Upper lobe of right lung (tissue), 1 donor: ENCODE data around the gene TNFRSF14. TPM values are rescaled to one million over a fixed set of nuclear protein-coding genes. Genes with fewer than 3 reads are reported as not detected.

Experiments used
- ATAC-seq: fragments of 200-7000 bp; cut with Tn5 transposase; one replicate; pipeline ENCODE4 v1.9.1; 2020; ENCODE audit warnings: mild to moderate bottlenecking, moderate library complexity
- DNase-seq: peaks from one replicate; pipeline ENCODE4 v3.0.0-alpha.2; 2020
- H3K27ac ChIP-seq: fragments of 200-600 bp; one replicate; pipeline ENCODE4 v1.8.0; 2022
- H3K27me3 ChIP-seq: fragments of 200-600 bp; one replicate; pipeline ENCODE4 v1.8.0; 2022; ENCODE audit warnings: mild to moderate bottlenecking
- H3K36me3 ChIP-seq: fragments of 200-600 bp; one replicate; pipeline ENCODE4 v1.8.0; 2022
- H3K4me1 ChIP-seq: fragments of 200-600 bp; one replicate; pipeline ENCODE4 v1.8.0; 2022
- H3K4me3 ChIP-seq: fragments of 200-600 bp; one replicate; pipeline ENCODE4 v1.8.0; 2022; ENCODE audit warnings: mild to moderate bottlenecking
- H3K9me3 ChIP-seq: fragments of 200-600 bp; one replicate; pipeline ENCODE4 v1.8.0; 2022
- intact Hi-C: fragments of 100-400 bp; cut with DNase I; formaldehyde crosslinking; loops from one replicate; pipeline ENCODE4 v1.11.0; 2022
- total RNA-seq: library from RNA; stranded (reverse); fragmentation: NEBNext Ultra II Directional; extraction: Animal tissue kit (Norgen Biotek cat#: 25700); gene quantifications from one replicate; pipeline ENCODE4 v1.2.1, GENCODE V29; 2021
- TF ChIP-seq, protein P1 (sequence below): fragments of 200-600 bp; IDR thresholded peaks from one replicate; pipeline ENCODE4 v1.8.0; 2022; ENCODE audit warnings: antibody characterized with exemption
- donor health status: DM: no; HTN: yes; CAD: no; lungs with severe emphysema.

Gene TNFRSF14
- total RNA-seq, 1 donor from 2014 or later = 133 TPM

DNA sequence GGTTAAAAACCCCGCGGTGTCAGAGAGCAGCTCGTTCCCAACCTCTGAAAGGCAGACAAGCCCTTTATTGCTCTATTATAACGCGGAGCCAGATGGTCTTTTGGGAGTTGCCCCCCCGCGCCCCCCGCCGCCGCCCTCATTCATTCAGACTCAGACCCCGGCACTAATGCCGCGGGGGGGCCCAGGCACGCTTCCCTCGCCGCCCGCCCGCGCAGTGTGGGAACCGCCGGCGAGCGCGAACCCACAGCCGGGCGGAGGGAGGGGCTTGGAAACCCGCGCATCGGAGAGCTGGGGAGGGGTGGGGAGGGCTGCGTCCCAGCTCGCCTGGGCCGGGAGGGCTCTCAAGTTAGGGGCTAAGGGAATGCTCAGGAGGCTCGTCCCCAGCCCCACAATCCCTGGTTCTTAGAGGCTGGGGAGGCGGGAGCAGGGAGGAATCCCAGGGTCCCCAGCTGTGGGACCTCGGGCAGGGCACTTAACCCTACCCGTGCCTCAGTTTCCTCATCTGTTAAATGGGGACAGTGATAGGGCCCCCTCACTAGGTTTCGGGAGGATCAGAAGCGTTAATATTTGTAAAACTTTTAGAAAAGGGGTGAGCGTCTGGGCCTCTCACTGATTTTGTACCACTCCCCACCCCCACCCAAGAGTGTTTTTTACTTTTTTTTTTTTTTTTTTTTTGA lies 15.2 kb upstream of the TNFRSF14 start:
- Histone ChIP-seq H3K4me1 (peaks cover 18% of the 10 kb centered on the region), H3K27me3 (peaks cover 11% of the 10 kb centered on the region), H3K36me3 (no peaks in the 10 kb centered on the region), H3K4me3 (no peak overlapping the region), H3K27ac (no peak overlapping the region), H3K9me3 (no peaks in the 10 kb centered on the region)
- TF ChIP-seq, protein P1, sequence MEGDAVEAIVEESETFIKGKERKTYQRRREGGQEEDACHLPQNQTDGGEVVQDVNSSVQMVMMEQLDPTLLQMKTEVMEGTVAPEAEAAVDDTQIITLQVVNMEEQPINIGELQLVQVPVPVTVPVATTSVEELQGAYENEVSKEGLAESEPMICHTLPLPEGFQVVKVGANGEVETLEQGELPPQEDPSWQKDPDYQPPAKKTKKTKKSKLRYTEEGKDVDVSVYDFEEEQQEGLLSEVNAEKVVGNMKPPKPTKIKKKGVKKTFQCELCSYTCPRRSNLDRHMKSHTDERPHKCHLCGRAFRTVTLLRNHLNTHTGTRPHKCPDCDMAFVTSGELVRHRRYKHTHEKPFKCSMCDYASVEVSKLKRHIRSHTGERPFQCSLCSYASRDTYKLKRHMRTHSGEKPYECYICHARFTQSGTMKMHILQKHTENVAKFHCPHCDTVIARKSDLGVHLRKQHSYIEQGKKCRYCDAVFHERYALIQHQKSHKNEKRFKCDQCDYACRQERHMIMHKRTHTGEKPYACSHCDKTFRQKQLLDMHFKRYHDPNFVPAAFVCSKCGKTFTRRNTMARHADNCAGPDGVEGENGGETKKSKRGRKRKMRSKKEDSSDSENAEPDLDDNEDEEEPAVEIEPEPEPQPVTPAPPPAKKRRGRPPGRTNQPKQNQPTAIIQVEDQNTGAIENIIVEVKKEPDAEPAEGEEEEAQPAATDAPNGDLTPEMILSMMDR = no peak
- DNase-seq = no peak
- intact Hi-C loops = loop anchor here (10.0 kb wide), 1 partner anchor 126 kb away; the partner anchor contains the start of gene PEX10
- ATAC-seq = no peak

DNA sequence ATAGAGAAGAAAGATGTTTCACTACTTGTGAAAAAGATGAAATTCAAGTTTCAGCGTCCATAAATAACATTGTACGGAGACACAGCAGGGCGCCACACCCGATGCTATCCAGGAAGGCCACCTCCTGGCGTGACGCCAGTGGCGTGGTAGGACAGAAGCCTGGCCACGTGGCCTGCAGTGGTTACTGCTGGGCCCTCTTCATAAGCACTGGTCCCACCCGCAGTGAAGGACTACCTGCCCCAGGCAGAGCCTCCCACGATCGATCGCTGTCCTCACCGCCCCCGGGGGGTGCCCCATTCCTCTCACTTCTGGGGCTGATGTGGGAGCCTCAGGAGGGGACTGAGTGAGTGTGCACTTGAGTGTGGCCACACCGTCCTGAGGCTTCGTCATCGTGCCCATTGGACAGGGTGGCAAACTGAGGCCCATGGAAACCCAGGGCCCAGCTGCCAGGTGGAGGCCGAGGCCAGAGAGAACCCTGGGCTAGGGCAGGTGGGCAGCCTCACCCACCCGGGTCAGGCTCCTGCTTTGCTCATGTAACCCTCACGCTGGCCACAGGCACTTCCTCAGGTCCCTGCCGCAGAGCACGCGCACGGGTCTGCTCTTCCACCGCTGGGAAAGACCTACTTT lies 14.4 kb upstream of the TNFRSF14 start:
- Histone ChIP-seq H3K4me3 (no peak overlapping the region), H3K36me3 (no peaks in the 10 kb centered on the region), H3K27ac (no peak overlapping the region), H3K27me3 (peaks cover 11% of the 10 kb centered on the region), H3K4me1 (peaks cover 18% of the 10 kb centered on the region), H3K9me3 (no peaks in the 10 kb centered on the region)
- intact Hi-C loops = loop anchor here (10.0 kb wide), 1 partner anchor 127 kb away; the partner anchor contains the start of gene PEX10
- TF ChIP-seq, protein P1 = no peak
- no peak for DNase-seq
- no peak for ATAC-seq

DNA sequence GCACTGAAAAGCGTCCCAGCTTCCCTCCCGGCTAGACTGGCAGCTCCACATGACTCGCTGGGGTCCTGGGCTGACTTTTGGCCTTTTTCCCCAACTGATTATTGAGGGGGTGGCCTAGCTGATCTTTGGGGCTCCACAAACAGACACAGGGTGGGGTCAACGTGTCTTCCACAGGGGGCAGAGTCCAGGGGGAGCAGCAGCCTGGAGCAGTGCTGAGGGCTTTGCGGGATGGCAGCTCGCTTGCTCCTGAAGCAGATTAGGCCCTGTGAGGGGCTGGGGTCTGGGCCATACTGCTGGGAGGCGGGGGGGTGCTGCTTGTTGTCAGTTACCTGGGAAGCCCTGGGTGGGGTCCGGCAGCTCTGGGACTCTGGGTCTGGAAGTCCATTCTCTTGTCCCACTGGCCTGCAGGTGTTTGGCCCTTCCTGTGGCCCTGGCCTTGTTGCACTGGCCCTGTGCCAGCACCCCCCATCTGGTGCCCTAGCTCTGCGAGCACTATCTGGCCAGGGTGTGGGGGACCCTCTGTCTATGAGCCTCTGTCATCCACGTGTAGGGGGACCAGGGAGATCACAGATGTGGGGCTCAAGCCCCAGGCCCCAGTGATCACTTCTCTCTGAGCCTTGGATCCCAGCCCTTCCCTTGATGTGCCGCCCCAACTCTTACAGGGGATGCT lies 13.8 kb upstream of the TNFRSF14 start:
- H3K27ac ChIP-seq = no peak overlapping the region
- no peak overlapping the region for H3K4me3 ChIP-seq
- no peaks in the 10 kb centered on the region for H3K36me3 ChIP-seq
- ATAC-seq = no peak
- TF ChIP-seq, protein P1 = no peak
- DNase-seq = no peak
- H3K27me3 ChIP-seq = peaks cover 11% of the 10 kb centered on the region
- intact Hi-C loops = loop anchor here (10.0 kb wide), 1 partner anchor 128 kb away; the partner anchor contains the start of gene PEX10
- peaks cover 21% of the 10 kb centered on the region for H3K4me1 ChIP-seq
- no peaks in the 10 kb centered on the region for H3K9me3 ChIP-seq

DNA sequence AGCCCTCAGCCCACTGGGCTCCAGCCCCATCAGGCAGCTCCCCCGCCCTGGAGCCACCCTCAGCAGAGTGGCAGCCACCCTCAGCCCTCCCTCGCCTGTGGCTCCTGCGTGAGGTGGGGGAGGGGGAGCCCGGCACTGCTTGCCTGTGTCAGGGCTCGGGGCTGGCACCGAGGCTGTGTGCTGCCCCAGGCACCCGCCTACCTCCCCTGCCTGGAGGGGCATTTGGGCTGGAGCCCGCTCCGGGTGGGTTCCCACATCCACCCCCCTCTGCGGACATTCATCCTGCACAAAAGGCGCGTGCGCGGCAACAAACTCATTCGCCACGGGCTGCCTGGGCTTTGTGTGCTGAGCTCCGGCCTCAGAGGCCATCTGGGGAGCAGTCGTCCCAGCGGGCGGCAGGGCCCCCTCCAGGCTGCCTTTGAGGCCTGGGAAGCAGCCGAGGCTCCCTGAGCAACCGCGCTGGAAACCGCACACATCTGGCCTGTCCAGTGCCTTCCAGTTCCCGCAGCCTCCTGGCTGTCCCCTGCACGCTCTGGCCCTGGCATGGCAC lies 12.6 kb upstream of the TNFRSF14 start:
- peaks cover 11% of the 10 kb centered on the region for H3K27me3 ChIP-seq
- peaks cover 31% of the 10 kb centered on the region for H3K4me1 ChIP-seq
- H3K27ac ChIP-seq = no peak overlapping the region
- H3K9me3 ChIP-seq = no peaks in the 10 kb centered on the region
- TF ChIP-seq, protein P1 = no peak
- intact Hi-C loops = loop anchor here (10.0 kb wide), 1 partner anchor 129 kb away; the partner anchor contains the start of gene PEX10
- no peaks in the 10 kb centered on the region for H3K36me3 ChIP-seq
- DNase-seq (no peak), ATAC-seq (no peak)
- H3K4me3 ChIP-seq = no peak overlapping the region

DNA sequence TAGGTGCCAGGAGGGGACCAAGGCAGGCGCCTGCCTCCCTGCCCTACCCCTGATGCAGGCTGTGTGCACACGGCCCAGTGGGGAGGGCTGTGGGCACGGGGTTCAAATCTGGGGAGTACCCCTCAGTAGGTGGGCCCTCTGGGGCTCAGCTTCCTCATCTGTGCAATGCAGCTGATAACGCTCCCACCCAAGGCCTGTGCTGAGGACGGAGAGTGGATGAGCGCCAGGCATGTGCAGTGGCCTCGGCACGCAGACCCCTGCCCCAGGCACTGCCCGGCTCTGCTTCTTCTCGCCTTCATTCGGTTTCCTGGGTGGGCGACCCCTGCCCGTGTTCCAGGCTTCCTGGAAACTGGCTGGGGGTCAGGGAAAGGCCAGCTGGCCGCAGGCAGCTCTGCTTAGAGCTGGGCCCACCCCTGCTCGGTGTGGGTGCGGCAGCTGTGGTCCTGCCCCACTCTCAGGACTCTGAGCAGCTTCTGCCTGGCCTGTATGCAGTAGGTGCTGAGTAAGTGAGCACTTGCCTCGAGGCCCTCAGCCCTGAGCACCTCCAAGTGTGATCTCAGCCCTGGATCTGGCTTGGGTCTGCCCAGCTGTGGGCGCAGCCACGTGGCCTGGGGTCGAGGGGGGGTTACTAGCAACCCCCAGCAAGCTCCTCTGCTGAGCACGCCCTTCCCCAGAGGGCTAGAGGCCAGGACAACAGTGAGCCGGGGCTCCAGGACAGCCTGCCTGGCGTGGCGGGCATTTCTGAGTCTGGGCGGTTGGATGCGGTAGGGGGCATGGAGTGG lies 11.9 kb upstream of the TNFRSF14 start:
- TF ChIP-seq, protein P1 = no peak
- Histone ChIP-seq H3K27me3 (peaks cover 11% of the 10 kb centered on the region), H3K27ac (no peak overlapping the region), H3K4me1 (peaks cover 36% of the 10 kb centered on the region), H3K36me3 (no peaks in the 10 kb centered on the region), H3K4me3 (no peak overlapping the region), H3K9me3 (no peaks in the 10 kb centered on the region)
- ATAC-seq (no peak), DNase-seq (no peak)
- intact Hi-C loops = loop anchor here (10.0 kb wide), 1 partner anchor 129 kb away; the partner anchor contains the start of gene PEX10
